ENCODE data around the gene KLF7.

DNA sequence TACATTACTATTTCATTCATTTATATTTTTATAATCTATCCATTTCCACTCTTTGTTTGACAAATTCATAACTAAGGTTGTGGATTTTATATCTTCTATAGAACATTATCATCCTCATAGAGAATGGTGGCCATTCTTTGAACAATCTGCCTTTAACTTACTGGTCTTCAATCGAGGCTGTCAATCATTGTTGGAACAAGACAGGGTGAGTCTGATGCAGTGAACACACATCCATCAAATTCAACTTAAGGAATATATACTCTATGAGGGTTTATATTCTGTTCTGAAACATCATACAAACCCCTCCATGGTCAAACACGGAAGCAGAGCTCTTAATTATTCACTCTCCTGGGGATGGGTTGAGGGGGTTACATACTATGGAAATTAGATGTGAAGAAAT lies 28.3 kb upstream of the KLF7 start:
- TF ChIP-seq, protein P1, sequence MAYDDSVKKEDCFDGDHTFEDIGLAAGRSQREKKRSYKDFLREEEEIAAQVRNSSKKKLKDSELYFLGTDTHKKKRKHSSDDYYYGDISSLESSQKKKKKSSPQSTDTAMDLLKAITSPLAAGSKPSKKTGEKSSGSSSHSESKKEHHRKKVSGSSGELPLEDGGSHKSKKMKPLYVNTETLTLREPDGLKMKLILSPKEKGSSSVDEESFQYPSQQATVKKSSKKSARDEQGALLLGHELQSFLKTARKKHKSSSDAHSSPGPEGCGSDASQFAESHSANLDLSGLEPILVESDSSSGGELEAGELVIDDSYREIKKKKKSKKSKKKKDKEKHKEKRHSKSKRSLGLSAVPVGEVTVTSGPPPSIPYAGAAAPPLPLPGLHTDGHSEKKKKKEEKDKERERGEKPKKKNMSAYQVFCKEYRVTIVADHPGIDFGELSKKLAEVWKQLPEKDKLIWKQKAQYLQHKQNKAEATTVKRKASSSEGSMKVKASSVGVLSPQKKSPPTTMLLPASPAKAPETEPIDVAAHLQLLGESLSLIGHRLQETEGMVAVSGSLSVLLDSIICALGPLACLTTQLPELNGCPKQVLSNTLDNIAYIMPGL (CRISPR knock-in tag; IDR thresholded peaks at IDR 0.05; ENCODE audit: borderline replicate concordance): no peak
- TF ChIP-seq POLR2A (IDR thresholded peaks at IDR 0.05; ENCODE audit: low read length) (no peak), CHD2 (IDR thresholded peaks at IDR 0.05; ENCODE audit: low read length, partially characterized antibody) (no peak), ZFP36 (IDR thresholded peaks at IDR 0.05; ENCODE audit: borderline replicate concordance, partially characterized antibody) (no peak), JUNB (IDR thresholded peaks at IDR 0.05) (no peak)
- TF ChIP-seq, protein P2, sequence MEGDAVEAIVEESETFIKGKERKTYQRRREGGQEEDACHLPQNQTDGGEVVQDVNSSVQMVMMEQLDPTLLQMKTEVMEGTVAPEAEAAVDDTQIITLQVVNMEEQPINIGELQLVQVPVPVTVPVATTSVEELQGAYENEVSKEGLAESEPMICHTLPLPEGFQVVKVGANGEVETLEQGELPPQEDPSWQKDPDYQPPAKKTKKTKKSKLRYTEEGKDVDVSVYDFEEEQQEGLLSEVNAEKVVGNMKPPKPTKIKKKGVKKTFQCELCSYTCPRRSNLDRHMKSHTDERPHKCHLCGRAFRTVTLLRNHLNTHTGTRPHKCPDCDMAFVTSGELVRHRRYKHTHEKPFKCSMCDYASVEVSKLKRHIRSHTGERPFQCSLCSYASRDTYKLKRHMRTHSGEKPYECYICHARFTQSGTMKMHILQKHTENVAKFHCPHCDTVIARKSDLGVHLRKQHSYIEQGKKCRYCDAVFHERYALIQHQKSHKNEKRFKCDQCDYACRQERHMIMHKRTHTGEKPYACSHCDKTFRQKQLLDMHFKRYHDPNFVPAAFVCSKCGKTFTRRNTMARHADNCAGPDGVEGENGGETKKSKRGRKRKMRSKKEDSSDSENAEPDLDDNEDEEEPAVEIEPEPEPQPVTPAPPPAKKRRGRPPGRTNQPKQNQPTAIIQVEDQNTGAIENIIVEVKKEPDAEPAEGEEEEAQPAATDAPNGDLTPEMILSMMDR (IDR thresholded peaks at IDR 0.05): no peak
- TF ChIP-seq, protein P3, sequence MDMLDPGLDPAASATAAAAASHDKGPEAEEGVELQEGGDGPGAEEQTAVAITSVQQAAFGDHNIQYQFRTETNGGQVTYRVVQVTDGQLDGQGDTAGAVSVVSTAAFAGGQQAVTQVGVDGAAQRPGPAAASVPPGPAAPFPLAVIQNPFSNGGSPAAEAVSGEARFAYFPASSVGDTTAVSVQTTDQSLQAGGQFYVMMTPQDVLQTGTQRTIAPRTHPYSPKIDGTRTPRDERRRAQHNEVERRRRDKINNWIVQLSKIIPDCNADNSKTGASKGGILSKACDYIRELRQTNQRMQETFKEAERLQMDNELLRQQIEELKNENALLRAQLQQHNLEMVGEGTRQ (IDR thresholded peaks at IDR 0.05): no peak

All from A549 (cell line).